A549 treated with AZD9567 at 1 μM for 4 hours (cell line): ENCODE results near the gene PCDHGA8. TPM values are rescaled to one million over a fixed set of nuclear protein-coding genes. Genes with fewer than 3 reads are reported as not detected.

ENCODE experiments used
- total RNA-seq: library from RNA; stranded (reverse); fragments of 200-300 nt; extraction: Qiagen RNA extraction; gene quantifications from 5 replicates; pipeline ENCODE4 v1.2.3, GENCODE V29; 2022; ENCODE audit not compliant: insufficient read depth

The PCDHGA8 gene
- total RNA-seq, 1 experiment from 2014 or later, result 0.05 TPM

DNA sequence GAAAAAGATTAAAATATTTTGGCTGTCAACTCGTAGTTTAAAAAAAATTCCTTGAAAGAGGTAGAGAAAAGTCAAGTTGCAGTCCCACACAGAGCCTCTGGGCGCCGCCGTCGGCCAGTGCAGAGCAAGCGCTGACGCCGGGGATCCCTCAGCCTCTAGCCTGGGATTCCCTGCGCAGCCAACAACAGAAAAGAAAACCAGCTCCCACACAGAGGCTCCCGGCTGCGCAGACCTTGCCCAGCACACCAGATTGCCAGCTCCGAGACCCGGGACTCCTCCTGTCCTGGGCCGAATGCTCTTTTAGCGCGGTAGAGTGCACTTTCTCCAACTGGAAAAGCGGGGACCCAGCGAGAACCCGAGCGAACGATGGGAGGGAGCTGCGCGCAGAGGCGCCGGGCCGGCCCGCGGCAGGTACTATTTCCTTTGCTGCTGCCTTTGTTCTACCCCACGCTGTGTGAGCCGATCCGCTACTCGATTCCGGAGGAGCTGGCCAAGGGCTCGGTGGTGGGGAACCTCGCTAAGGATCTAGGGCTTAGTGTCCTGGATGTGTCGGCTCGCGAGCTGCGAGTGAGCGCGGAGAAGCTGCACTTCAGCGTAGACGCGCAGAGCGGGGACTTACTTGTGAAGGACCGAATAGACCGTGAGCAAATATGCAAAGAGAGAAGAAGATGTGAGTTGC, 25.2 kb downstream of the PCDHGA8 start, which contains the start of gene PCDHGB7:
Gene PCDHGB7 (plus strand): TSS at position 184 of the 679 bp plus-strand sequence. CDS start 183 bp downstream, at position 367.

DNA sequence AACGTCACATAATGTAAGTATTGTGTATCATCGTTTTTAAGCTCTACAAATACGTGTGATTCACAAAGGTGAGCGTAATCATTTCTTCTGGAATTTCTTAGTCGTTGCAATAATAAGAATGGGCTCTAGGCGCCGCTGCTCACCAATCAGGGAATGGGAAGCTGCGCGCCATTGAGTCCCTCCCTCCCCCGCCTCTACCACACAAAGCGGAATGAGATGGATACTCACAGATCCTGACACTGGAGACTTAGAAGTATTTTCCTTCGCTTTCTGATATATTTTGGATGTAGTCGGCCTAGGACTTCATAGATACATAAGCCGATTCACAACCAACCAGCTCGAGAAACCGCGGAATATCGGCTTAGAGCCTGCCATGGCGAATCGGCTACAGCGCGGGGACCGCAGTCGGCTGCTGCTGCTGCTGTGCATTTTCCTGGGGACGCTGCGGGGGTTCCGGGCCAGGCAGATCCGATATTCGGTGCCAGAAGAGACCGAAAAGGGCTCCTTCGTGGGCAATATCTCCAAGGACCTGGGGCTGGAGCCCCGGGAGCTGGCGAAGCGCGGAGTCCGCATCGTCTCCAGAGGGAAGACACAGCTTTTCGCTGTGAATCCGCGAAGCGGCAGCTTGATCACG, 28.5 kb downstream of the PCDHGA8 start, which contains the start of gene PCDHGA11:
Gene PCDHGA11 (plus strand): TSS at position 197 of the 634 bp plus-strand sequence. CDS start 177 bp downstream, at position 374.

DNA sequence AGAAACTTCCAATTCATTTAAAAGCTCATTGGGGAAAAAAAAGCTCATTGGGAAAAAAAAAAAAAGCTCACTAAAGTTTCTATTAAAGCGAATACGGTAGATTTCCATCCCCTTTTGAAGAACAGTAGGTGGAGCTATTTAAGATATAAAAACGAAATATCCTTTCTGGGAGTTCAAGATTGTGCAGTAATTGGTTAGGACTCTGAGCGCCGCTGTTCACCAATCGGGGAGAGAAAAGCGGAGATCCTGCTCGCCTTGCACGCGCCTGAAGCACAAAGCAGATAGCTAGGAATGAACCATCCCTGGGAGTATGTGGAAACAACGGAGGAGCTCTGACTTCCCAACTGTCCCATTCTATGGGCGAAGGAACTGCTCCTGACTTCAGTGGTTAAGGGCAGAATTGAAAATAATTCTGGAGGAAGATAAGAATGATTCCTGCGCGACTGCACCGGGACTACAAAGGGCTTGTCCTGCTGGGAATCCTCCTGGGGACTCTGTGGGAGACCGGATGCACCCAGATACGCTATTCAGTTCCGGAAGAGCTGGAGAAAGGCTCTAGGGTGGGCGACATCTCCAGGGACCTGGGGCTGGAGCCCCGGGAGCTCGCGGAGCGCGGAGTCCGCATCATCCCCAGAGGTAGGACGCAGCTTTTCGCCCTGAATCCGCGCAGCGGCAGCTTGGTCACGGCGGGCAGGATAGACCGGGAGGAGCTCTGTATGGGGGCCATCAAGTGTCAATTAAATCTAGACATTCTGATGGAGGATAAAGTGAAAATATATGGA, 38.1 kb downstream of the PCDHGA8 start, which contains the start of gene PCDHGA12:
Gene PCDHGA12 (plus strand): TSS at position 176 of the 782 bp plus-strand sequence. CDS start 253 bp downstream, at position 429.

Other genes starting within 250 kb of the PCDHGA8 start
- gene PCDHB6, start 242.6 kb upstream of the PCDHGA8 start, total RNA-seq, result 0.71 to 1.3 TPM (median 0.88 TPM) in 5 replicates
- gene PCDHB7, start 220.0 kb upstream of the PCDHGA8 start, total RNA-seq, result 0.02 TPM in 1 of 5 replicates, not detected in the others
- 0.21 to 0.30 TPM (median 0.25 TPM) in 4 of 5 replicates, not detected in the other for gene PCDHB8, start 214.8 kb upstream of the PCDHGA8 start, total RNA-seq
- gene PCDHB16, start 210.2 kb upstream of the PCDHGA8 start, total RNA-seq, result 0.02 to 0.09 TPM (median 0.06 TPM) in 4 of 5 replicates, not detected in the other
- gene PCDHB9, start 205.5 kb upstream of the PCDHGA8 start, total RNA-seq, result 0.02 to 0.20 TPM (median 0.05 TPM) in 3 of 5 replicates, not detected in the others
- gene PCDHB10, start 200.3 kb upstream of the PCDHGA8 start, total RNA-seq, result 0.04 to 0.05 TPM in 2 of 5 replicates, not detected in the others
- 0.02 to 0.06 TPM (median 0.05 TPM) in 4 of 5 replicates, not detected in the other for gene PCDHB11, start 193.0 kb upstream of the PCDHGA8 start, total RNA-seq
- gene PCDHB12, start 183.9 kb upstream of the PCDHGA8 start, total RNA-seq, result 0.06 TPM in 1 of 5 replicates, not detected in the others
- gene PCDHB13, start 178.7 kb upstream of the PCDHGA8 start, total RNA-seq, result 0.05 to 0.06 TPM (median 0.06 TPM) in 4 of 5 replicates, not detected in the other
- 0.06 to 0.11 TPM (median 0.06 TPM) in 4 of 5 replicates, not detected in the other for gene PCDHB14, start 169.3 kb upstream of the PCDHGA8 start, total RNA-seq
- 0.02 to 0.09 TPM (median 0.07 TPM) in 4 of 5 replicates, not detected in the other for gene PCDHB15, start 147.2 kb upstream of the PCDHGA8 start, total RNA-seq
- gene SLC25A2, start 88.6 kb upstream of the PCDHGA8 start, total RNA-seq, result not detected in 5 replicates
- 60.6 to 75.9 TPM (median 73.6 TPM) in 5 replicates for gene TAF7, start 71.8 kb upstream of the PCDHGA8 start, total RNA-seq
- 0.22 to 0.39 TPM (median 0.28 TPM) in 4 of 5 replicates, not detected in the other for gene PCDHGA1, start 62.1 kb upstream of the PCDHGA8 start, total RNA-seq
- 0.42 to 1.1 TPM (median 0.53 TPM) in 5 replicates for gene PCDHGA2, start 53.9 kb upstream of the PCDHGA8 start, total RNA-seq
- 0.02 TPM in 2 of 5 replicates, not detected in the others for gene PCDHGA3, start 48.8 kb upstream of the PCDHGA8 start, total RNA-seq
- 1.2 to 1.7 TPM (median 1.5 TPM) in 4 of 5 replicates, not detected in the other for gene PCDHGB1, start 42.5 kb upstream of the PCDHGA8 start, total RNA-seq
- gene PCDHGA4, start 37.6 kb upstream of the PCDHGA8 start, total RNA-seq, result 0.08 to 0.17 TPM (median 0.13 TPM) in 4 of 5 replicates, not detected in the other
- 0.07 to 0.13 TPM (median 0.08 TPM) in 4 of 5 replicates, not detected in the other for gene PCDHGB2, start 32.6 kb upstream of the PCDHGA8 start, total RNA-seq
- 0.09 to 0.87 TPM (median 0.14 TPM) in 5 replicates for gene PCDHGA5, start 28.5 kb upstream of the PCDHGA8 start, total RNA-seq
- gene PCDHGB3, start 22.4 kb upstream of the PCDHGA8 start, total RNA-seq, result 0.14 to 0.80 TPM (median 0.26 TPM) in 5 replicates
- 0.14 to 0.20 TPM (median 0.18 TPM) in 4 of 5 replicates, not detected in the other for gene PCDHGA6, start 18.7 kb upstream of the PCDHGA8 start, total RNA-seq
- gene PCDHGA7, start 9.9 kb upstream of the PCDHGA8 start, total RNA-seq, result 0.44 to 0.91 TPM (median 0.79 TPM) in 5 replicates
- gene PCDHGB4, start 4.9 kb upstream of the PCDHGA8 start, total RNA-seq, result 0.66 to 0.88 TPM (median 0.85 TPM) in 5 replicates
- 1.9 to 2.9 TPM (median 2.4 TPM) in 5 replicates for gene PCDHGB5, start 5.3 kb downstream of the PCDHGA8 start, total RNA-seq
- gene PCDHGA9, start 10.1 kb downstream of the PCDHGA8 start, total RNA-seq, result 0.02 to 0.07 TPM (median 0.04 TPM) in 4 of 5 replicates, not detected in the other
- gene PCDHGB6, start 15.4 kb downstream of the PCDHGA8 start, total RNA-seq, result 0.05 to 0.11 TPM (median 0.09 TPM) in 4 of 5 replicates, not detected in the other
- 0.05 TPM in 1 of 5 replicates, not detected in the others for gene PCDHGA10, start 20.4 kb downstream of the PCDHGA8 start, total RNA-seq
- 0.05 to 0.70 TPM (median 0.06 TPM) in 5 replicates for gene PCDHGB7, start 25.0 kb downstream of the PCDHGA8 start, total RNA-seq
- 0.01 to 0.03 TPM (median 0.02 TPM) in 3 of 5 replicates, not detected in the others for gene PCDHGA11, start 28.4 kb downstream of the PCDHGA8 start, total RNA-seq
- 0.01 to 0.02 TPM (median 0.02 TPM) in 3 of 5 replicates, not detected in the others for gene PCDHGA12, start 37.9 kb downstream of the PCDHGA8 start, total RNA-seq
- gene PCDHGC3, start 83.3 kb downstream of the PCDHGA8 start, total RNA-seq, result 4.8 to 6.7 TPM (median 5.3 TPM) in 5 replicates
- 0.03 to 0.06 TPM in 2 of 5 replicates, not detected in the others for gene PCDHGC4, start 92.4 kb downstream of the PCDHGA8 start, total RNA-seq
- gene PCDHGC5, start 96.4 kb downstream of the PCDHGA8 start, total RNA-seq, result 0.01 TPM in 2 of 5 replicates, not detected in the others
- gene DIAPH1, start 226.4 kb downstream of the PCDHGA8 start, total RNA-seq, result 92.4 to 100 TPM (median 96.5 TPM) in 5 replicates
- gene HDAC3, start 244.2 kb downstream of the PCDHGA8 start, total RNA-seq, result 24.4 to 57.5 TPM (median 54.5 TPM) in 5 replicates
- gene RELL2, start 244.4 kb downstream of the PCDHGA8 start, total RNA-seq, result 2.8 to 5.0 TPM (median 4.4 TPM) in 5 replicates